ENCODE measurements around the gene NOX4.
"Not testable (repeated sequence)": the region's sequence is repeated elsewhere in the genome, so short reads cannot be mapped to it uniquely, and the experiment has no call there.

NOX4 gene

DNA sequence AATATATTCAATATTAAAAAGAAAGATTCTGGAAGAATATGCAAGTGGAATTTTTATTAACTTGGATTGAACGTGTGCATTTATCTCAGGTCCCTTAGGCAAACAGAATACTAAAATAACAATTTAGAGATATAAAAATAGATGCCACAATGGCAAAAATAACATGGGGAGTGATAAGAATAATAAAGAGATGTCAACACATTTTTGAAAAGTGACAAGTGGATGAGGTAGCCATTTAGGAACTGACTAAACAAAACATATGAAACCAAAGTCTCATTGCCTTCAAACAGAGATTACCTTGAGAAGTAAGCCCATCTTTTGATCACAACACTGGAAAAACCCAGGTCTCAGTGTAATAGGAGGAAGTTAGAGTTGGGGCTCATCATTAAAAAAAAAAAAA is 112.2 kb downstream of the NOX4 start:
- not testable (repeated sequence) for DNase-seq

DNA sequence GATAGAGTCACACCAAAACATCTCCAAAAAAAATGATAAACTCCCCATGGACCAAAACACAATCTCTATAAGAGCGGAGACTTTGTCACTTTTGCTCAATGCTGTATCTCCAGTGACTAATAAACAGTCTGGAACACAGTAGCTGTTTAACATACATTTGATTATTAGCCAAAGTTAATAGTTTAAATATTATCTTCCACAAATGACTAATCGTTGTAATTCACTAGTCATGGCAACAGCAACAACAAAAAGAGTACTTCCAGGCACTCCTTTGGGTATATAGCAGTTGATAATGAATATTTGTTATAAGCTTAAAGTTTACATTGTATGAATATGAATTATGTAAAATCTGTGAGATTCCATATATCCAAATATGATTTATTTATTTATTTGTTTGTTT is 121.8 kb downstream of the NOX4 start:
- not testable (repeated sequence) for DNase-seq

DNA sequence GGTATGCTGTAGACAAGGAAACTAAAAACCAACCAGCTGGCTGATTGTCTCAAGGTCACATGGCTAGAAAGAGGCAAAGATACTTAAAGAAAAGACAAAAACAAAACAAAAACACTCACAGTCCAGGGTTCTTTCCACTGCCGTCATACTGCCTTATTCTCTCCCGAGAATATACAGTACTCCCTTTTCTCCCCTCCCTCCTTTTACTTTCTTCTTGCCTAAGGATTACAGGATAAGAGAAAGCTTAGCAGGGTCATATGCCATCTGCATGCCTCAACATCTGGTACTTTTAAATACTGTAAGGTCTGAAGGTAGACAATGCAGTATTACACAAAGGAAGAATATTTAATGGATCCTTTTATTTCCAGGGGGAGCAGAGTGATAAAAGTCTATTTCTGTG is 126.3 kb downstream of the NOX4 start:
- not testable (repeated sequence) for DNase-seq

DNA sequence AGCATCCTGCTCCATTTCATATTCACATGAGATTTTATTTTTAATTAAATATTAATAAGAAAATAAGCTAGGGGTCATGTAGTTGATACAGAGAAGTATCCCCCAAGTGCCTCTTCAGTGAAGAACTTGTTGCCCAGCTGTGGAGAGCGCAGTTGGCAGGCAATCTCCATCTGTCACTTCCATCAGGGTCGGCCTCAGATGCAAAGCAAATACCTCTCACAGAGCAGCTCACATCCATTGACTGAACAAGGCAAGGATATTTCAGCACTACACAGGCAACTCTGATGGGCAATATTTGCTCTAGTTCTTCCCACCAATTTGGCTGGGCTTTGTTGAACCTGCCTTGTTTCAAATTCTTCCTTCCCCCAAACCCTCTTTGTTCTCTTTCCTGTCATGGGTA is 129.4 kb downstream of the NOX4 start:
- no peak for DNase-seq

DNA sequence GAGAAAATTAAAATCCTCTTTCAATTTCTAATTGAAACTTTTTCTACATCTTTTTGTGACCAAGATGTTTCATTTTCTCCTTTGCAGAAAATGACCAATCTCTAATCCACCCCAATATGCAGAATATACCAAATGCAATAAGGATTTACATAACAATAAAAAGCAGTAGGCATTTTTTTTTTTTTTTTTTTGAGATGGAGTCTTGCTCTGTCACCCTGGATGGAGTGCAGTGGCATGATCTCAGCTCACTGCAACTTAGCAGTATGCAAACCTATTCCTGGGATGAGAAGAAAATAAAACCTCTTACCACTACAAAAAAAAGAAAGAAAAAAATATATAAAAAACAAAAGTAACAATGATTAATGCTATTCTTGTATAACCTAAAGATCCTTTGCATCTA is 132.0 kb downstream of the NOX4 start:
- DNase-seq, result not testable (repeated sequence)

DNA sequence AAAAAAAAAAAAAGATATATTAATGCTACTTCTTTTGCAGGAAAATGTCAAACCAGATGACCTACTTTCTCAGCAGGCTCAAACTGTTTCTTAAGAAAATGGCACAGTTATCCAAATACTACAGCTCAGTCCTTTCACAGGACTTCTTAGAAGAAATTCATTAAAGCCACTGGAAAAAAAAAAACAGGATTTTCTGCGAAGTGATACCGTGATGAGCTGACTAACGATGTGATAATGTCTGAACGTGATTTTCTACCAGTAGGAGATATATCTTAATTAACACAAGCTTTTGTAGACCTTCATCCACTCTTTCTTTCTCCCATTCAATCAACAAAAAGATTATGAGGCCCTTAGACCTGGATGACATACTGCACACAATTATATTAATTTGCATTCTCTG is 132.4 kb downstream of the NOX4 start:
- DNase-seq, result no peak

DNA sequence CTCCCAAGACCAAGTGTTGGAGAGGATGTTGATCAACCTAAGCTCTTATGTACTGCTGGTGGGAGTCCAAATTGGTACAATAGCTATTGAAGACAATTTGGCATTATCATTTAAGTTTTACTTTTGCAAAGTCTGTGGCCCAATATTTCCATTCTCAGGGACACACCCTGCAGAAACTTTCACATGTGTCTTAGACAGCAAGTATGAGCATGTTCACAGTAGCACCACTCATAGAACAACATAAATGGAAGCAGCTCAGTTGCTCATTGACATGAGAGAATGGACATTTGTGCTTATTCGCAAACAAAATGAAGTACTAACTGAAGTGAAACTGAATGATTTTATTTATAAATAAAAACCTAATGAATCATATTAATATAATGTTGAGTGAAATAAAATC is 135.5 kb downstream of the NOX4 start:
- DNase-seq, result no peak

DNA sequence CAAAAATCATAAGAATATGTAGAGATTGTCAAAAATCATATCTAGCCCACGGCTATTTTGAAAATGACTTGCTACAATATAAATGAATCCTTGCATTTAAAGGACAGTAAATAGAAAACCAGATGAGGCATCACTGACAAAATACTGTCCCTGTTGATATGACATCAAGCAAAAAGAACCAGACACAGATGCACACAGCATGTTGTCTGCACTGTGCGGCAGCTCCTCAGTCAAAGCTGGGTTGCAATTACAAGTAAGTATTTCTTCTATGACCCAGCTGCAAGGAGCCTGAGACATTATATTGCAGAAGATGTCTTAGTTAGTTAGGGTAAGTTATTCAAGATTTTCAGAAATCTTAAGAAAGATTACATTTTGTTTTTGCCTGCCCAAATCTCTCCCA is 136.7 kb downstream of the NOX4 start:
- DNase-seq, result not testable (repeated sequence)

DNA sequence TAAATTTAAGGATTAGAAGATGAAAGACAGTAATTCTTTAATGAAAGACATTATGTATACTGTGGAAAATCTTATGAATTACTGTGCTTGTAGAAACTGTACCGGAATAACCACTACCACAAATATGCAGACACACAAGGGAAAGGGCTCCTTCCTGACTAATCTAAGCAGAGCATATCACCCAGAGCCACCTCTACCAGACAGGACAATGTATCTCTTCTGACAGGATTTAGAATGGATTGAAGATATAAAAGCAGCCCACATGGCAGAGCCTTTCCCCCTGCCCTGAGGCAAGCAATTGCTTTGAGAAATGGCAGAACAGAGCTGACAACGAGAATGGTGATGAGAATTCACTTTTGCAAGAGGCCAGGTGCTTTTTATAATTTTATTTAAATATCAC is 144.1 kb downstream of the NOX4 start:
- DNase-seq, result no peak

DNA sequence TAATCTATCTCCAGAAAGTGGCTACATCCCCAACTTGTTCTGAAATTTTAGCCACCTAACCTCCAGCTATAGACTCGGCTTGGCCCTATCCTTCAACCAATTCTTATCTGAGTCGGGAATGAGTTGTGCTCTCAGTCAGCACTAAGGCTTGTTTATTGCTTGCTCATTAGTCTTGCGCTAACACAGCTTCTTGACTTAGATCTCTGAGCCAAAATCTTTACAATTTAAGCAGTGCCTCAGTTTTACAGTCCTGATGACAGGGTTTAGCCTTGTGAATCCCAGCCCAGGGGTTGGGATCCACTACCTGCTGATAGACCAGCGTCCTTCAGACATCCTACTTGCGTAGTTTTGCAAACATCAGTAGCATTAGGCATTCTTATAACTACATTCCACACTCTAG is 144.6 kb downstream of the NOX4 start:
- DNase-seq, result no peak

DNA sequence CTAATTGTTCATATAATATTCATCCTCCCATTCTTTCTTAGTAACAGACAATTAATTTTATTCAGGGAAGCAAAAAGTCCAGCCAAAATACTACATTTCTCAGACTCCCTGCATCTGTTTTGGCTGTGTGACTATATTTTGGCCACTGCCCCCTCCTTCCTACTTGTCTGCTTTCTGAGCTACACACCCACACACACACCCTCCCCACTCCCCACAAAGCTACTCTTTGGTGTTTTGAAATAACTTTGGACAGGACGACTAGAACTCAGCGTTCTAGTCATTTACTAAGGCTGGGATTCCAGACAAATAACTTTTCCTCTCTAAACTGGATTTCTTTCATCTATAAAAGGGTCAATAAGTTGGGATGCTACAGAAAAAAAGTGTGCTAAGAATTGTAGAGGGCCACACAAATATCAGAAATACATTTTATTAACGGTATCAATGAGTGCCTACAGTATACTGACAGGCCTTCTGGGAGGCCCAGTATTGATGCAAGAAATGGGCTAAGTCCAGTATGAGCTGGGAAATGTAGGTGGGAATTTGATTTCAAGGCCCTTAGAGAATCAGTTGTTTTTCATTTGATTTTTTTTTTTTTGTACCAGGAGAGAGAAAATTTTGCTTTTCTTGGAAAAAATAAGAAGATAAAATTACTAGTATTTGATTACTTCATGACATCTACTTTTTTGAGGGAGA is 148.1 kb downstream of the NOX4 start:
- not testable (repeated sequence) for DNase-seq

DNA sequence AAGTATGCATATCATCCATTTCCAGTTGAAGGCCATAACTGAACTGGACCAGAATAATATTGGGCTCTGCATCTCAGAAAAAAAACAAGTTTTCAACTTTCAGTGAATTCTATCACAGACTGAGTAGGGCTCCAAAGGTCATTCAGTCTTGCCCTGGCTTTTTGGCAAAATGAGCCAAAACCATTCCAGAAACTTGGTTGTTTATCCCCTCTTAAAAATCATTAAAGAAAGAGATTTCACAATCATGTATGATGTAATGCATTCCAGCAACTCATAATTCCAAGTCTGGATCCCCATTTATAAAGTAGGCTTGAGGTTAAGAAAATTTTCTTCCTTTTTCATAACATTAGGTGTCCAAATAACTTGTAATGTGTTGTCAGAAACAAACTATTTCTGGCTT is 150.7 kb downstream of the NOX4 start:
- DNase-seq, result not testable (repeated sequence)

DNA sequence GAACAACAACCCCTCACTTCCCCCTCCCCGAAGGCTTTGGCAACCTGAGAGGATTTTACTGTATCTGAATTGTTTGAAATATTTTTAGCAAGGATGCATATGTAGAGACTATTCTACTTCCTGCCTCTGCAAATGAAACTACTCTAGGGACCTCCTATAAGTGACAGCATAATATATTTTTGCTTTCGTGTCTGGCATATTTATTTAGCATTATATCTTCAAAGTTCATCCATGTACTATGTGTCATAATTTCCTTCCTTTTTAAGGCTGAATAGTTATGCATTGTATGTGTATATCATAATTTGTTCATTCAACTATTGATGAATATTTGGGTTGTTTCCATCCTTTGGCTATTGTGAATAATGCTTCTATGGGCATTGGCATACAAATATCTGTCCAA is 153.1 kb downstream of the NOX4 start:
- DNase-seq, result not testable (repeated sequence)

DNA sequence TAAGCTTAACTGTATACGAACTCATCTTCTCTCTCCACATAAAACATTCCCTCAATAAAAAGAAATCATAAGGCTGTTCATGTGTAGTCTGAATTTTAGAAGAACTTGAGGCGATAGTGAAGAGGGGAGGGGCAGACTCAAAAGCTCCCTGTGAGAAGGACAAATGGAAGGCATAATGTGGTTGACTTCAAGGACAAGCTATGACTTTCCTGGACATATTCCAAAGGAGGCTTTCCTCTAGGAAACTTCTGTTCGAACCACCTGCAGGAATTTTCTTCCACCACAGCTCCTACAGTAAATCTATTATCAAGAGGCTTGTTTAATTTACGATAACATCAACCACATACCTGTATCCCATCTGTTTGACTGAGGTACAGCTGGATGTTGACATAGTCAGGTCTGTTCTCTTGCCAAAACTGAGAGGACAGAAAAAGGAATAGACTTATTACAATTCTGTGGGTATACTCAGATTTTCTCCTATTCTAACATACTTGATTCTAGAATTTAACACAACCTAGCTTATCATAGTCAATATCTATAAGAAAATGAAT is 154.0 kb downstream of the NOX4 start:
- DNase-seq, result not testable (repeated sequence)

DNA sequence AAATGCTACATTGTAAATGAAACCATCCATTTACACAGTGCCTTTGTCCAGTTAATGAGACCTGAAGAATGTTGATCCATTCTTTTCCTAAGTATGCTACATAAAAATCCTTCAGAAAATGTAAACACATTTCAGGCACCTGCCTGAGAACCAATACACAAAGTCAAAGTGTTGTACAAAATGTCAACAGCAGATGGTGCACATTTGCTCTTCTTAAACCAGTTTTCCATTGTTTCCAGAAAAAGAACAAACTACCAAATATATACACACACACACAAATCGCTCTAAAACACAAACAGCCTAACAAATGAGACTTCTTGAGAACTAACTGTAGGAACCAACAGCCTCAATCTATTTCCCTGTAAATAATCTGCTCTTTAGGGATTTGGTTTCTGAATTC is 157.5 kb downstream of the NOX4 start:
- not testable (repeated sequence) for DNase-seq

DNA sequence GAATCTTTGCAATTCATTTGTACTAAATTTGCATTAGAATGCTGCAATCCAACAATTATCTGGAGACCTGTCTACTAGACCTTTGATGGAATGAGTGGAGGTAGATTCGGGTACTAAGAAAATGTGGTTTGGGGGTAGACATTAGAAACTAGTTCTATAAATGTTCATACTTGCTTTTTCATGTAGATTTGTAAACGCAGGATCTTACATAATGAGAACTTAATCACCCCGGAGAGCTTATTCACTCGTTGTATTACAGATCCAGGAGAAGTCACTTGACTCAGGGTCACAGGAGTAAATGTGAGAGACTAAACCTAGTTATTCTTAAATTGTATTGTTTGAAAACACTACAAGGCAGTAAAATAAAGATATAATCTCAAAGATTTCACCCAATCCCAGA is 159.2 kb downstream of the NOX4 start:
- DNase-seq, result not testable (repeated sequence)

DNA sequence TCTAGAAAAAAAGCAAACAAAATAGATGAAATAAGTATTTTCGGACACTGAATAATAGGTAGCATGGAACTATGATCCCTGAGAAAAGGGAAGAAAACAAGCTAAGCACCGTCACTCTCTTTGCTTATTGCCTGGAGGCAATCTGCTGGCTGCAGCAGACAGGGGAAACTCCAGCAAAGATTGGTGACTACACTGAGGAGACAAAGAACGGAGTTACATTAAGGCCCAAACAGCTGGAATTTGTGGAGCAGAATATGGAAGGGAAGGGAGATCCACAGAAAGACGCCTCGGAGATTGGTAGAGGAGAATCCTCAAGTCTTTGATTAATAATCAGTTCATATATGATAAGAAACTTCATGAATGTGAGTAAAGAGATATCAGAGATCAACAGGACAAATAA is 163.3 kb downstream of the NOX4 start:
- no peak for DNase-seq

DNA sequence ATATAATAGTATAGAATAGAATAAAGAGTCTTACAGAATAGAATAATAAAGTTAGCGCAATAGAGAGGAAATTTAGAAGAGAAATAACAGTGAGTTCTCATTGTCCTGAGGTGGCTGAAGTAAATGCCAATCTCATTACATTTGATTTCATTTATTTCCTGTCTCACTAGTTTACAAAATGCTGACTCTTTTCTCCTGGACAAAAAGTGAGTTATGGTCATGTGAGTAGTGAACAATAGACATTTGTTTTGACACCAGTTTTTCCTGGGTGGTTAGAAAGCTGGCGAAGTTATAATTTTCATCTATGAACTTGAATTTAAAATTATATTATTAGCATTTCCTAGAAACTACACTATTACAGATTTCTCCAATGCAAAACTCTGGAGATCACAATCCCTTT is 169.8 kb downstream of the NOX4 start:
- no peak for DNase-seq

DNA sequence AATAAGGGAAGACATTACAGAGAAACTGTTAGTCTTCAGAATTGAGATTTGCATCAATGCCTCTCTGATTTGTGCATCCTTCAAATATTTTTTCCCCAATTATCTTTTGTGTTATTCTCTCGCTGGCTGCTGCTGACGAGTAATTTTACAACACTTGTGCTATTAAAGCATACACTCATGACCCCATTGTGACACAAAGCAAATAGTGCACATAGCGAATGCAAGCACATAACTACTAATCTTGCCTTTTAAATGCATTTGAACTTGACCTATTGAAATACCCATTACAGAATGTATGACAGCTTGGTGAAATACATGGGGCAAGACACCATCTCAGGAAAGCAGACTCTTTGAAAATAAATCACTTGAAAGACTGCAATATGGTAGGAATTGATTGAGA is 180.6 kb downstream of the NOX4 start:
- DNase-seq, result not testable (repeated sequence)

DNA sequence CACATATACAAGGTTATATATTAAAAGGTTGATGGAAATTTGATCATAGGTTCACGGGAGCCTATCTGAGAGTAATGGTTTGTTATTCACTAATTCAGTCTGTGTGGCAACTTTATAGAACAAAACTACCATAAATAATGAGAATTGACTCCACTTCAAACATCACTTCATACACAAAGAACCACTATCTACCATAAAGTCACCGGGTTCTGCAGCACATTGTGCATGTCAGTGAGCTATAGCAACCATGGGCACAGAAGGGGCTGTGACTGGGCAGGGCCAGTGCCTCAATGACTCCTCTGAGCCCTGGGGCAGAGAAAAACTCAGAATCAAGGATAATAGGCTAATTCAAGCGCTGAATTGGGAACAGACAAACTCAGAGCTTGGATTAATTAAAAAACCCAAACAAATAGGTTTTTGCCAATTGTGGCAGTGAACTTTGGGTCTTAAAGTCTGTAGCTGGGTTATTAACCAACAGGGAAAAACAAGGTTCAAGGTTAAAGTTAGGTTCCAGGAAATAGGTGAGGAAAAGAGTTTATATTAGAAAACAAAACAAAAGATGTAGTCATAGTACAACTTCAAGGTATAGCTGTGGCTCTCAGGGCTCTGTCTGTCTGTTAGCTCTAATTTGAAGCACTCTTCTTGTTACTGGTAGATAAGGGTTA is 181.7 kb downstream of the NOX4 start:
- DNase-seq, result not testable (repeated sequence)

DNA sequence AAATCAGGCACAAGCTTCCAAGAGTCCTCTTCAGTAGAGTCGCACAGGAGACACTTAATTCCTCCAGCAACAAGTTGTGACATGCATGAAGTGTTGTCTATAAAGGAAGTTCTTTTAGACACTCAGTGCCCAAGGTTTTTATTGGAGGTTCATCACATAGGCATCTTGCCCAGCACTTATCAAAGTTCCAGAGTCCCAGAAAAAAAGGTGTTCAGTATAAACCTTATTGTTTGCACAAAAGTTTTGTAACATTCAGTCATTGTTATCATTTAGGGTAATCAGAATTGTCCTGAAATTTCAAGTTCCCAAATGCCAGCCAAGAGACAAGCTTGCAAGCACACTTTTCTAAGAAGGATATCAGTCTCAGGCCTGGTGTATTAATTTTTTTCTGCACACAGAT is 182.9 kb downstream of the NOX4 start:
- DNase-seq, result not testable (repeated sequence)

DNA sequence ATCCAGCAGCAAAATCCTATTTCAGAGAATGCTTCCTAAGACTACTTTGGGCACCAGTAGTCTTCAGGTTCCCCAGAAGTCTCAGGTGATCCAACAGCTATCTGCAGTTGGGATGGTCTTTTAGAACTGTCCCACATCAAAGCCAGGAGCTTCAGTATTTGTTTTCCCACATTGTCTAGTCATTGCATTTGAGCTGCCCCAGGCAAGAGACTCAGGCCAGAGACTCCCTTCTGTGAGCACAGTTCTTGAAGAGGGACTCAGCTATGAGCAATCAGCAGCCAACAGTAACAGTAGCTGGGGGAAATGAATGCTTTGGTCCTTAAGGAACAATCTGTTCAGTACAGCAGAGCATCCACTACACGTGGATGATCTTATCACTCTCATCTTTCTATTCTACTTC is 188.1 kb downstream of the NOX4 start:
- DNase-seq, result not testable (repeated sequence)

DNA sequence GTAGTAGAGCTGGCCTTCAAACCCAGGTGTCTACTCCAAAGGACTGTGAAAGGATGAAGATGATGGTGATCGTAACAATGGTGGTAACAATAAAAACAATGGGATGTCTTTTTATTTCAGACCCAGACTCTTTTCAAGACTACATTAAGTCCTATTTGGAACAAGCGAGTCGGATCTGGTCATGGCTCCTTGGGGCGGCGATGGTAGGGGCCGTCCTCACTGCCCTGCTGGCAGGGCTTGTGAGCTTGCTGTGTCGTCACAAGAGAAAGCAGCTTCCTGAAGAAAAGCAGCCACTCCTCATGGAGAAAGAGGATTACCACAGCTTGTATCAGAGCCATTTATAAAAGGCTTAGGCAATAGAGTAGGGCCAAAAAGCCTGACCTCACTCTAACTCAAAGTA is 196.2 kb downstream of the NOX4 start:
- DNase-seq, result not testable (repeated sequence)

DNA sequence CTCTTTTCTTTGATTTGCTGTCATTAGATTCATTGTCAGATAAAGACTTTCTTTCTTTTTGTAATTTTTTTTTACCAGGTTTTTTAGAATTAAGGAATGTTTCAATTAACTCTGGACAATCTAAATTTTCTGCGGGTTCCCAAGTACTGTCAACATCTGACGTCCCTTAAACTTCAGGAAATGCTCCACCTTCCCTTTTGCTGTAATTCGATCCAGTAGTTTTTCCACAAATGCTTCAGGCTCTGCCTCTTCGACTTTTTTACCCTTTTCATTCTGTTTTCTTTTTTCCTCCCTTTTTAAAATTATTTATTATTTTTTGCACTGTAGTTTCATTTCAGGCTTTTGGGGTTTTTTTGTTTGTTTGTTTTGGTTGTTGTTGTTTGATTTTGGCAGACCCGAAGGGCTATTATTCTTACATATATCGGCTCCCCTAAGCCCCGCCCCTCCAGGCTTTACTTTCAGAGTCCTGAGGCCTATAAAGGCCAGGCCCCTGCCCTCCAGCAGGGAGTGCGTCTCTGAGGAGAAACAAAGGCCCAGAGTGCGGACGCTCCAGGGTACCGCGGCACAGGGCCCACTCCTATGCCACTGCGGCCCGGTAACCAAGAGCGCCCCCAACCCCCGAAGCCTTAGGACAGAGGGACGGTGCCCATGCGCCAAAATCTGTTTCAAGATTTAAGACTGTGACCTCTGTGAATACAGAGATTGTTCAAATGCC is 197.1 kb downstream of the NOX4 start:
- no peak for DNase-seq

All from GDM1 (cell line).